Endothelial cell of umbilical vein (primary cell): ENCODE measurements around the gene LRRC47. TPM values are rescaled to one million over a fixed set of nuclear protein-coding genes. Genes with fewer than 3 reads are reported as not detected.

ENCODE experiments used
- BruUV-seq: library from RNA; stranded (reverse); fragments of 400-500 nt; replicated peaks from 2 replicates; lab custom pipeline; 2021; lab: Mats Ljungman, UMichigan
- CTCF ChIA-PET: fragments of 300-600, 350-600 bp; sonication (Branson Sonifier 250); formaldehyde crosslinking; loops from one replicate; lab custom pipeline; 2021; ENCODE audit warnings: antibody characterized with exemption, inconsistent platforms; lab: Charles Lee
- POLR2A ChIA-PET: fragments of 300-600, 350-600 bp; sonication (Branson Sonifier 250); formaldehyde crosslinking; loops from one replicate; lab custom pipeline; 2021; ENCODE audit warnings: antibody characterized with exemption, inconsistent platforms; lab: Charles Lee
- DNase-seq: peaks from one replicate; pipeline ENCODE4 v3.0.0-alpha.2; 2011; ENCODE audit warnings: low read depth, low spot score
- FAIRE-seq: peaks from 2 replicates; lab custom pipeline; 2011; peaks lifted over from hg19 to GRCh38; lab: Jason Lieb, UNC
- H2AFZ ChIP-seq: 2 replicates; pipeline ENCODE4 v1.6.0; 2012; ENCODE audit warnings: low read depth, low read length, control low read depth, inconsistent platforms
- H3K27ac ChIP-seq: 2 replicates; pipeline ENCODE4 v1.5.1; 2011; ENCODE audit warnings: low read depth, mild to moderate bottlenecking, control low read depth, low read length, moderate library complexity; ENCODE audit not compliant: insufficient read depth
- H3K27me3 ChIP-seq, 2 experiments: 2 replicates each; pipeline versions ENCODE4 v1.6.0 to v1.6.1; 2011; ENCODE audit warnings: low read length in 2 of 2, mixed read lengths in 1 of 2; ENCODE audit not compliant: control insufficient read depth in 2 of 2, insufficient read depth in 2 of 2
- H3K36me3 ChIP-seq, 2 experiments: 2 replicates in 1 of 2; 3 replicates in 1 of 2; pipeline ENCODE4 v1.5.1; 2011; ENCODE audit warnings: low read length in 2 of 2, mild to moderate bottlenecking in 1 of 2, moderate library complexity in 1 of 2; ENCODE audit not compliant: control insufficient read depth in 2 of 2, insufficient read depth in 2 of 2; ENCODE audit errors: extremely low read depth in 1 of 2
- H3K4me1 ChIP-seq: 3 replicates; pipeline ENCODE4 v1.5.1; 2011; ENCODE audit warnings: mild to moderate bottlenecking, low read length; ENCODE audit not compliant: control insufficient read depth, insufficient read depth; ENCODE audit errors: extremely low read depth
- H3K4me2 ChIP-seq: 2 replicates; pipeline ENCODE4 v1.6.1; 2011; ENCODE audit warnings: low read length, control low read depth, mixed read lengths; ENCODE audit not compliant: insufficient read depth
- H3K4me3 ChIP-seq, 3 experiments: fragments of 200-600 bp in 1 of 3; sonication (generic), shearing (Covaris generic) in 1 of 3; replicated peaks in 1 of 3; 2 replicates each; pipeline ENCODE4 v1.5.1; 2011 to 2016; ENCODE audit warnings: control low read depth in 3 of 3, low read length in 3 of 3, mild to moderate bottlenecking in 2 of 3, inconsistent platforms in 1 of 3, low read depth in 1 of 3, moderate library complexity in 1 of 3; ENCODE audit not compliant: insufficient read depth in 1 of 3
- H3K79me2 ChIP-seq: 2 replicates; pipeline ENCODE4 v1.6.0; 2012; ENCODE audit warnings: low read length, inconsistent platforms; ENCODE audit not compliant: control insufficient read depth, insufficient read depth
- H3K9ac ChIP-seq: replicated peaks from 2 replicates; pipeline ENCODE3; 2011; ENCODE audit warnings: low read length, control low read depth; ENCODE audit not compliant: insufficient read depth; ENCODE audit errors: extremely low read depth
- H3K9me1 ChIP-seq: replicated peaks from 3 replicates; pipeline ENCODE4 v1.6.0; 2011; ENCODE audit warnings: mild to moderate bottlenecking, low read length; ENCODE audit not compliant: control insufficient read depth, insufficient read depth; ENCODE audit errors: extremely low read depth
- H3K9me3 ChIP-seq: replicated peaks from 2 replicates; pipeline ENCODE4 v1.5.1; 2012; ENCODE audit warnings: low read length, inconsistent platforms; ENCODE audit not compliant: control insufficient read depth, insufficient read depth
- H4K20me1 ChIP-seq: replicated peaks from 2 replicates; pipeline ENCODE3; 2011; ENCODE audit warnings: mild to moderate bottlenecking, low read length; ENCODE audit not compliant: control insufficient read depth, insufficient read depth; ENCODE audit errors: extremely low read depth
- EZH2 ChIP-seq: IDR thresholded peaks from 2 replicates; pipeline ENCODE4 v1.6.1; 2012; ENCODE audit warnings: borderline replicate concordance, low read depth, mild to moderate bottlenecking, moderate library complexity, low read length, inconsistent platforms; ENCODE audit not compliant: severe bottlenecking
- FOS ChIP-seq: IDR thresholded peaks from 2 replicates; pipeline ENCODE4 v1.6.1; 2011; ENCODE audit warnings: mild to moderate bottlenecking, low read length, moderate library complexity, borderline replicate concordance; ENCODE audit not compliant: insufficient read depth
- GATA2 ChIP-seq: IDR thresholded peaks from 2 replicates; pipeline ENCODE4 v1.7.0; 2011; ENCODE audit warnings: low read depth, mild to moderate bottlenecking, moderate library complexity, mixed read lengths, low read length; ENCODE audit not compliant: insufficient read length, insufficient read depth
- JUN ChIP-seq: IDR thresholded peaks from 2 replicates; pipeline ENCODE4 v1.6.1; 2011; ENCODE audit warnings: borderline replicate concordance, low read depth; ENCODE audit not compliant: insufficient read length, insufficient read depth
- MAX ChIP-seq: IDR thresholded peaks from 2 replicates; pipeline ENCODE4 v1.6.1; 2011; ENCODE audit not compliant: insufficient read depth, insufficient read length
- MYC ChIP-seq: IDR thresholded peaks from one replicate; pipeline ENCODE4 v1.6.1; 2011; ENCODE audit warnings: mild to moderate bottlenecking, low read depth, low read length
- POLR2A ChIP-seq: IDR thresholded peaks from 2 replicates; pipeline ENCODE4 v1.6.1; 2012; ENCODE audit warnings: low read depth, mild to moderate bottlenecking, control low read depth, low read length
- POLR2AphosphoS5 ChIP-seq: IDR thresholded peaks from 2 replicates; pipeline ENCODE4 v1.6.1; 2012; ENCODE audit warnings: low read depth, mild to moderate bottlenecking, control low read depth, low read length, moderate library complexity; ENCODE audit not compliant: insufficient read depth
- dilution Hi-C: fragments of 300-500 bp; cut with MboI; formaldehyde crosslinking; loops from one replicate; pipeline ENCODE4 v1.15.0; 2019; ENCODE audit warnings: low sequenced_read_pairs; ENCODE audit not compliant: extremely low pct_ligation_motif_present
- intact Hi-C: fragments of 100-400 bp; cut with micrococcal nuclease; formaldehyde crosslinking; loops from one replicate; pipeline ENCODE4 v1.10.0; 2022
- polyA plus RNA-seq, 4 experiments: library from polyadenylated mRNA; depleted of rRNA in 3 of 4; stranded (reverse) in 3 of 4; unstranded in 1 of 4; fragments of >200 nt; gene quantifications; 2 replicates each; pipeline versions ENCODE4 v1.2.1 to v1.2.3, GENCODE V29; 2011 to 2012; ENCODE audit warnings: missing spikeins in 1 of 4
- total RNA-seq: library from RNA; stranded (reverse); gene quantifications from 2 replicates; pipeline ENCODE4 v1.2.3, GENCODE V29; 2021
- TF ChIP-seq, protein P1 (sequence below), 2 donors: IDR thresholded peaks; 1 replicate in 1 of 2; 2 replicates in 1 of 2; pipeline ENCODE4 v1.5.1; 2011; ENCODE audit warnings: low read length in 2 of 2, mild to moderate bottlenecking in 2 of 2, moderate library complexity in 2 of 2, control low read depth in 1 of 2, inconsistent platforms in 1 of 2, low read depth in 1 of 2; ENCODE audit not compliant: insufficient read depth in 1 of 2; ENCODE audit errors: extremely low read depth in 1 of 2

The LRRC47 gene
- total and polyA plus RNA-seq, 2 donors (not counting 3 experiments of a cell fraction or from before 2014, with no cell fraction given) = 23.7 to 42.5 TPM

DNA sequence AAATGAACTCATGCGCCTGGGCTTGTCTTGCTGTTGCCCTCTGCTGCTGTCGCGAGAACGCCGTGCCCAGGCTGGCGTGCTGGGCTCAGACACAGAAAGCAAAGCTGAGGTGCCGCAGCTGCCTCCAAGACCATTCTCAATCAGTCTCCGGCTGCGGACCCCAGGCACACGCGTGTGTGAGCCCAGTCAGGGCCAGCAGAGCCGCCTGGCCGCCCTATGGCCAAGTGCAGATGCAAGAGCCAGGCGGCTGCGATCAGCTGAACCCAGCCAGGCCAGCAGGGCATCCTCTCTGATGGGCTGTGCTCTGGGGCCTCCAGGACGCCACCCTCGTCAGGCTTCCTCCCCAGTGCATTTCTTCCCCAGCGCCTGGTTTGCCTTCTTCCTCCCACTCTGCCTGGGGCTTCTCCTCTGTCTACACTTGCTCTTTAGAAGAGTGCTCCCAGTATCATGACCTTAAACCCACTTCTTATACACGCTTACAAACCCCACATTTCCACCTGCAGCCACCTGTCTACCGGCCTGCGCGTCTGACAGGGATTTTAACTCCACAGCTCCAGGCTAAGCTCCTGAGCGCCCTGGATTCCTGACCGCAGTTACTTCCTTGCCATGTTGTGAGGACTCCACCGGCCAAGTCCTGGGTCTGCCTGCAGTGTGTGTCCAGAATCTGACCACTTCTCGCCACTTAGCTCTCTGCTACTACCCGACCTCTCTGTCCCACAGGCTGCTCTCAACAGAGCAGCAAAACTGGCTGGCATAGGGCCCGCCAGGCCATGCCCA, 21.7 kb upstream of the LRRC47 start:
- CTCF ChIA-PET = no interaction called here
- H3K4me1 ChIP-seq = no peaks in the 10 kb centered on the region
- no TSS peak for BruUV-seq
- H2AFZ ChIP-seq = no peak overlapping the region
- H3K79me2 ChIP-seq = no peaks in the 10 kb centered on the region
- H3K4me3 ChIP-seq = no peak overlapping the region
- FAIRE-seq (no peak), DNase-seq (no peak)
- intact Hi-C loops = no loop called here
- no peaks in the 10 kb centered on the region for H3K27me3 ChIP-seq
- POLR2A ChIA-PET = no interaction called here
- peaks cover 0 to 6% of the 10 kb centered on the region in 2 experiments for H3K36me3 ChIP-seq
- no peak overlapping the region for H3K9ac ChIP-seq
- TF ChIP-seq, protein P1, sequence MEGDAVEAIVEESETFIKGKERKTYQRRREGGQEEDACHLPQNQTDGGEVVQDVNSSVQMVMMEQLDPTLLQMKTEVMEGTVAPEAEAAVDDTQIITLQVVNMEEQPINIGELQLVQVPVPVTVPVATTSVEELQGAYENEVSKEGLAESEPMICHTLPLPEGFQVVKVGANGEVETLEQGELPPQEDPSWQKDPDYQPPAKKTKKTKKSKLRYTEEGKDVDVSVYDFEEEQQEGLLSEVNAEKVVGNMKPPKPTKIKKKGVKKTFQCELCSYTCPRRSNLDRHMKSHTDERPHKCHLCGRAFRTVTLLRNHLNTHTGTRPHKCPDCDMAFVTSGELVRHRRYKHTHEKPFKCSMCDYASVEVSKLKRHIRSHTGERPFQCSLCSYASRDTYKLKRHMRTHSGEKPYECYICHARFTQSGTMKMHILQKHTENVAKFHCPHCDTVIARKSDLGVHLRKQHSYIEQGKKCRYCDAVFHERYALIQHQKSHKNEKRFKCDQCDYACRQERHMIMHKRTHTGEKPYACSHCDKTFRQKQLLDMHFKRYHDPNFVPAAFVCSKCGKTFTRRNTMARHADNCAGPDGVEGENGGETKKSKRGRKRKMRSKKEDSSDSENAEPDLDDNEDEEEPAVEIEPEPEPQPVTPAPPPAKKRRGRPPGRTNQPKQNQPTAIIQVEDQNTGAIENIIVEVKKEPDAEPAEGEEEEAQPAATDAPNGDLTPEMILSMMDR (IDR thresholded peaks at IDR 0.05; ENCODE audit: extremely low read depth in 1 of 2, insufficient read depth in 1 of 2, low read depth in 1 of 2, low read length in 2 of 2) = no peak
- TF ChIP-seq MYC = no peak
- no peak for TF ChIP-seq MAX
- TF ChIP-seq POLR2AphosphoS5 = no peak
- no peak for TF ChIP-seq EZH2
- no peak for TF ChIP-seq FOS
- no peak for TF ChIP-seq JUN
- no peak for TF ChIP-seq GATA2
- TF ChIP-seq POLR2A = no peak
- no peak overlapping the region for H3K27ac ChIP-seq
- H3K4me2 ChIP-seq = no peak overlapping the region
- no peaks in the 10 kb centered on the region for H4K20me1 ChIP-seq
- dilution Hi-C loops = no loop called here
- H3K9me1 ChIP-seq = no peaks in the 10 kb centered on the region
- no peaks in the 10 kb centered on the region for H3K9me3 ChIP-seq
